Neural progenitor cell (in vitro differentiated cells): ENCODE measurements around the gene CDC42SE2. TPM values are rescaled to one million over a fixed set of nuclear protein-coding genes. Genes with fewer than 3 reads are reported as not detected.

Experiments
- DNase-seq: peaks from one replicate; pipeline ENCODE4 v3.0.0-alpha.2; 2016; ENCODE audit warnings: low spot score
- H2AFZ ChIP-seq: fragments of 200-600 bp; sonication (generic); replicated peaks from 2 replicates; pipeline ENCODE4 v1.6.1; 2016; ENCODE audit warnings: antibody characterized with exemption
- H3F3A ChIP-seq: fragments of 200-600 bp; sonication (generic); 2 replicates; pipeline ENCODE4 v1.6.1; 2016; ENCODE audit warnings: antibody characterized with exemption, low read depth
- H3K27ac ChIP-seq: fragments of 200-600 bp; sonication (generic); 2 replicates; pipeline ENCODE4 v1.5.1; 2016; ENCODE audit warnings: mild to moderate bottlenecking
- H3K27me3 ChIP-seq: fragments of 200-600 bp; sonication (generic); 2 replicates; pipeline ENCODE4 v1.6.1; 2016; ENCODE audit warnings: mild to moderate bottlenecking, moderate library complexity
- H3K36me3 ChIP-seq: fragments of 200-600 bp; sonication (generic); 2 replicates; pipeline ENCODE4 v1.5.1; 2016
- H3K4me1 ChIP-seq: fragments of 200-600 bp; sonication (generic); 2 replicates; pipeline ENCODE4 v1.6.1; 2016; ENCODE audit warnings: mixed run types
- H3K4me2 ChIP-seq: fragments of 200-600 bp; sonication (generic); 2 replicates; pipeline ENCODE4 v1.6.1; 2016
- H3K4me3 ChIP-seq: fragments of 200-600 bp; sonication (generic); 2 replicates; pipeline ENCODE4 v1.5.1; 2016
- H3K79me2 ChIP-seq: fragments of 200-600 bp; sonication (generic); 2 replicates; pipeline ENCODE4 v1.6.1; 2016; ENCODE audit warnings: low read depth
- H3K9ac ChIP-seq: fragments of 200-600 bp; sonication (generic); 2 replicates; pipeline ENCODE4 v1.6.1; 2016
- H3K9me3 ChIP-seq: fragments of 200-600 bp; sonication (generic); 2 replicates; pipeline ENCODE4 v1.5.1; 2016; ENCODE audit warnings: low read depth
- H4K20me1 ChIP-seq: fragments of 200-600 bp; sonication (generic); 2 replicates; pipeline ENCODE4 v1.6.1; 2016; ENCODE audit warnings: low read depth
- H3K27ac Mint-ChIP-seq: 3 replicates; pipeline ENCODE4 v1.8.0; 2021; ENCODE audit warnings: mixed read lengths
- H3K27me3 Mint-ChIP-seq: 2 replicates; pipeline ENCODE4 v1.8.0; 2022; ENCODE audit warnings: low read depth, mild to moderate bottlenecking, inconsistent platforms, moderate library complexity, mixed read lengths; ENCODE audit not compliant: insufficient read depth
- H3K36me3 Mint-ChIP-seq: 3 replicates; pipeline ENCODE4 v1.8.0; 2021; ENCODE audit warnings: mixed read lengths
- H3K4me1 Mint-ChIP-seq: 3 replicates; pipeline ENCODE4 v1.8.0; 2021; ENCODE audit warnings: mixed read lengths
- H3K4me3 Mint-ChIP-seq: 3 replicates; pipeline ENCODE4 v1.8.0; 2021; ENCODE audit warnings: mild to moderate bottlenecking, moderate library complexity, mixed read lengths
- H3K9me3 Mint-ChIP-seq: 3 replicates; pipeline ENCODE4 v1.8.0; 2020; ENCODE audit warnings: mixed read lengths
- EZH2 ChIP-seq: fragments of 200-600 bp; sonication (generic); IDR thresholded peaks from 2 replicates; pipeline ENCODE4 v1.6.1; 2017; ENCODE audit warnings: antibody characterized with exemption, mild to moderate bottlenecking, moderate library complexity
- EZH2phosphoT487 ChIP-seq: fragments of 200-600 bp; sonication (generic); IDR thresholded peaks from 2 replicates; pipeline ENCODE4 v1.6.1; 2017; ENCODE audit warnings: antibody characterized with exemption
- total RNA-seq: library from RNA; depleted of rRNA; stranded (reverse); fragments of >200 nt; gene quantifications from 2 replicates; pipeline ENCODE4 v1.2.3, GENCODE V29; 2015; ENCODE audit warnings: low replicate concordance
- TF ChIP-seq, protein P1 (sequence below): fragments of 200-600 bp; sonication (generic); IDR thresholded peaks from 2 replicates; pipeline ENCODE4 v1.5.1; 2017; ENCODE audit warnings: antibody characterized with exemption, mild to moderate bottlenecking

CDC42SE2 gene
- total RNA-seq, 1 donor from 2014 or later = 79.9 TPM

DNA sequence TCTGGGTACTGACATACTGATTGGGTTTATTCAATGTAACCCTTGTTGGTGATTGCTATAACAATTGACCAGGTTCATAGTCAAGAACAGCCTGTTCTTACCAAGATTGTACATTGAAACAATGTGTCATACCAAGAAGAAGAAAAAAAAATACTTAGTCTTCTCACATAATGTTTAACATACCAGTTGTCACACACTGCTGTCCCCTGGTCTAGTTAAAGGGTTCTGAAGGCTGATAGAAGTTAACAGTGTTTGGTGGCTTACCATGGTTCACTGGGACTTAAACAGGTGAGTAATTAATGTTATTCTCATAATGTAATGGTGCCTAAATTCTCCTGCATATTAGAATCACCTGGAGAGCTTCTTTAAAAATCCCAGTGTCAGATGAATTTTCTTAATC is 18.5 kb upstream of the CDC42SE2 start:
- TF ChIP-seq, protein P1, sequence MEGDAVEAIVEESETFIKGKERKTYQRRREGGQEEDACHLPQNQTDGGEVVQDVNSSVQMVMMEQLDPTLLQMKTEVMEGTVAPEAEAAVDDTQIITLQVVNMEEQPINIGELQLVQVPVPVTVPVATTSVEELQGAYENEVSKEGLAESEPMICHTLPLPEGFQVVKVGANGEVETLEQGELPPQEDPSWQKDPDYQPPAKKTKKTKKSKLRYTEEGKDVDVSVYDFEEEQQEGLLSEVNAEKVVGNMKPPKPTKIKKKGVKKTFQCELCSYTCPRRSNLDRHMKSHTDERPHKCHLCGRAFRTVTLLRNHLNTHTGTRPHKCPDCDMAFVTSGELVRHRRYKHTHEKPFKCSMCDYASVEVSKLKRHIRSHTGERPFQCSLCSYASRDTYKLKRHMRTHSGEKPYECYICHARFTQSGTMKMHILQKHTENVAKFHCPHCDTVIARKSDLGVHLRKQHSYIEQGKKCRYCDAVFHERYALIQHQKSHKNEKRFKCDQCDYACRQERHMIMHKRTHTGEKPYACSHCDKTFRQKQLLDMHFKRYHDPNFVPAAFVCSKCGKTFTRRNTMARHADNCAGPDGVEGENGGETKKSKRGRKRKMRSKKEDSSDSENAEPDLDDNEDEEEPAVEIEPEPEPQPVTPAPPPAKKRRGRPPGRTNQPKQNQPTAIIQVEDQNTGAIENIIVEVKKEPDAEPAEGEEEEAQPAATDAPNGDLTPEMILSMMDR = no peak
- TF ChIP-seq EZH2phosphoT487 = no peak
- no peak for TF ChIP-seq EZH2
- peaks cover 2% of the 10 kb centered on the region for H3K9me3 Mint-ChIP-seq

DNA sequence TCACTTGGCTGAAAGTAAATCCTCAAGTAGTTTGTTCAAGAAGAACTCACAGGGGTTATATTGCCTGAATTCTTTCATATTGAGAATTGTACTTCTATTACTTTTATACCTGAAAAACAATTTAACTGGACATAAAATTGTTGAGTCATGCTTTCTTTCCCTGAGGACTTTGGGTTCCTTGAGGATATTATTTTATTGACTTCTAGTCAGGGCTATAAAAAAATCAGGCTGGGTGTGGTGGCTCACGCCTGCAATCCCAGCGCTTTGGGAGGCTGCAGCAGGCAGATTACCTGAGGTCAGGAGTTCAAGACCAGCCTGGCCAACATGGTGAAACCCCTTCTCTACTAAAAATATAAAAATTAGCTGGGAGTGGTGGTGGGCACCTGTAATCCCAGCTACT is 17.9 kb upstream of the CDC42SE2 start:
- TF ChIP-seq EZH2 = no peak
- TF ChIP-seq, protein P1 = no peak
- no peak for TF ChIP-seq EZH2phosphoT487
- no peak overlapping the region for H3K4me2 ChIP-seq
- Mint-ChIP-seq H3K27ac (no peak overlapping the region), H3K36me3 (no peaks in the 10 kb centered on the region), H3K9me3 (peaks cover 2% of the 10 kb centered on the region), H3K27me3 (no peaks in the 10 kb centered on the region), H3K4me1 (no peaks in the 10 kb centered on the region), H3K4me3 (no peak overlapping the region)
- no peaks in the 10 kb centered on the region for H4K20me1 ChIP-seq
- DNase-seq = no peak
- H3K79me2 ChIP-seq = no peaks in the 10 kb centered on the region
- H3K9me3 ChIP-seq = no peaks in the 10 kb centered on the region
- no peaks in the 10 kb centered on the region for H3K4me1 ChIP-seq
- H3K27ac ChIP-seq = no peak overlapping the region
- no peak overlapping the region for H3K9ac ChIP-seq
- H3F3A ChIP-seq = no peaks in the 10 kb centered on the region
- no peaks in the 10 kb centered on the region for H3K27me3 ChIP-seq
- no peaks in the 10 kb centered on the region for H3K36me3 ChIP-seq
- H2AFZ ChIP-seq = no peak overlapping the region
- no peak overlapping the region for H3K4me3 ChIP-seq

More for the DNA sequence above, 18.5 kb upstream of the CDC42SE2 start:
- no peak overlapping the region for H3K4me2 ChIP-seq
- Mint-ChIP-seq H3K27me3 (no peaks in the 10 kb centered on the region), H3K36me3 (no peaks in the 10 kb centered on the region), H3K4me3 (no peak overlapping the region), H3K27ac (no peak overlapping the region), H3K4me1 (no peaks in the 10 kb centered on the region)
- no peak overlapping the region for H3K9ac ChIP-seq
- no peaks in the 10 kb centered on the region for H3K36me3 ChIP-seq
- no peaks in the 10 kb centered on the region for H4K20me1 ChIP-seq
- no peaks in the 10 kb centered on the region for H3K4me1 ChIP-seq
- no peaks in the 10 kb centered on the region for H3K79me2 ChIP-seq
- no peak for DNase-seq
- no peaks in the 10 kb centered on the region for H3F3A ChIP-seq
- H3K4me3 ChIP-seq = no peak overlapping the region
- H2AFZ ChIP-seq = no peak overlapping the region
- H3K27me3 ChIP-seq = no peaks in the 10 kb centered on the region
- H3K27ac ChIP-seq = no peak overlapping the region
- H3K9me3 ChIP-seq = no peaks in the 10 kb centered on the region

DNA sequence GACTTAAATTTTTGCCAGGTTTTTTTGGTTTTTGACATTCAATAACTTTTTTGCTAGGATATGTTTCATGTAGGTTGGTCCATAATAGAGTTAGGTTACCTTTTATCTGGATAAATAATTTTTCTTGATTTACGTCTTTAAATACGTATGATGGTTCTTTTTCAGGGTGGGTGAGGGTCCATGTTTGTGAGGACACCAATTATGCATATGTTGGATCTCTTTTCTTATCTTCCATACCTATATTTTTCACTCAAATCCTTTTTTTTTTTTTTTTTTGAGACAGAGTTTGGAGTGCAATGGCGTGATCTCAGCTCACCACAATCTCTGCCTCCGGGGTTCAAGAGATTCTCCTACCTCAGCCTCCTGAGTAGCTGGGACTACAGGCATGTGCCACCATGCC is 17.3 kb upstream of the CDC42SE2 start:
- H3K36me3 ChIP-seq = no peaks in the 10 kb centered on the region
- H3K27ac Mint-ChIP-seq = no peak overlapping the region
- no peak for TF ChIP-seq EZH2
- TF ChIP-seq, protein P1 = no peak
- no peak for TF ChIP-seq EZH2phosphoT487

More for the DNA sequence above, 17.3 kb upstream of the CDC42SE2 start:
- Mint-ChIP-seq H3K4me3 (no peak overlapping the region), H3K9me3 (peaks cover 2% of the 10 kb centered on the region), H3K4me1 (no peaks in the 10 kb centered on the region), H3K36me3 (no peaks in the 10 kb centered on the region), H3K27me3 (no peaks in the 10 kb centered on the region)
- no peaks in the 10 kb centered on the region for H4K20me1 ChIP-seq
- no peaks in the 10 kb centered on the region for H3K27me3 ChIP-seq
- no peaks in the 10 kb centered on the region for H3F3A ChIP-seq
- H3K9ac ChIP-seq = no peak overlapping the region
- no peak overlapping the region for H2AFZ ChIP-seq
- no peak overlapping the region for H3K27ac ChIP-seq
- no peaks in the 10 kb centered on the region for H3K9me3 ChIP-seq
- no peak for DNase-seq
- H3K4me1 ChIP-seq = no peaks in the 10 kb centered on the region
- no peak overlapping the region for H3K4me2 ChIP-seq
- H3K79me2 ChIP-seq = no peaks in the 10 kb centered on the region
- H3K4me3 ChIP-seq = no peak overlapping the region
